HFF-Myc (cell line): ENCODE results near the gene CTDSPL2.

Experiments used
- DNase-seq: peaks from one replicate; pipeline ENCODE4 v3.0.0-alpha.2; 2011; ENCODE audit warnings: low read depth; ENCODE audit errors: extremely low read depth
- H3K4me3 ChIP-seq: replicated peaks from 2 replicates; pipeline ENCODE4 v1.5.1; 2011; ENCODE audit warnings: low read depth, mild to moderate bottlenecking, control low read depth, low read length
- TF ChIP-seq, protein P1 (sequence below): IDR thresholded peaks from 2 replicates; pipeline ENCODE4 v1.5.1; 2012; ENCODE audit warnings: mild to moderate bottlenecking, low read depth, low read length, control low read depth; ENCODE audit errors: missing control alignments

The CTDSPL2 gene

DNA sequence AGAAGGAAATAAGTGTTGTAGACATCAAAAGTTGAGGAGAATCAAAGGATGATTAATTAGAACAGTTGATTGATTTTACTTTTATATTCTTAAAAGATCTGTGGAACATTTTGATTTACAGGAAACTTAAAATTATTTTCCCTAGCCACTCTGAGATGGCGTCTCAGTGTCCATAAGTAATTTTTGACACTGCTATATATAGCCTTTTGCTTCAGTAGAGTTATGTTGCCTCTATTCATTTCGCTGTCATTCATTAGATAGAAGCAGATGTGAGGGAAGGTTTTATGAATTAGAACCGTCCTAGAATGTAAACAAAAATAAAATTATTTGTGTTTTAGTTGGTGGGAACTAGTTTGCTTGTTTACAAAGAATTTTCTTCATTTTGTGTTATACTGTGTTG, 58.5 kb downstream of the CTDSPL2 start:
- TF ChIP-seq, protein P1, sequence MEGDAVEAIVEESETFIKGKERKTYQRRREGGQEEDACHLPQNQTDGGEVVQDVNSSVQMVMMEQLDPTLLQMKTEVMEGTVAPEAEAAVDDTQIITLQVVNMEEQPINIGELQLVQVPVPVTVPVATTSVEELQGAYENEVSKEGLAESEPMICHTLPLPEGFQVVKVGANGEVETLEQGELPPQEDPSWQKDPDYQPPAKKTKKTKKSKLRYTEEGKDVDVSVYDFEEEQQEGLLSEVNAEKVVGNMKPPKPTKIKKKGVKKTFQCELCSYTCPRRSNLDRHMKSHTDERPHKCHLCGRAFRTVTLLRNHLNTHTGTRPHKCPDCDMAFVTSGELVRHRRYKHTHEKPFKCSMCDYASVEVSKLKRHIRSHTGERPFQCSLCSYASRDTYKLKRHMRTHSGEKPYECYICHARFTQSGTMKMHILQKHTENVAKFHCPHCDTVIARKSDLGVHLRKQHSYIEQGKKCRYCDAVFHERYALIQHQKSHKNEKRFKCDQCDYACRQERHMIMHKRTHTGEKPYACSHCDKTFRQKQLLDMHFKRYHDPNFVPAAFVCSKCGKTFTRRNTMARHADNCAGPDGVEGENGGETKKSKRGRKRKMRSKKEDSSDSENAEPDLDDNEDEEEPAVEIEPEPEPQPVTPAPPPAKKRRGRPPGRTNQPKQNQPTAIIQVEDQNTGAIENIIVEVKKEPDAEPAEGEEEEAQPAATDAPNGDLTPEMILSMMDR = no peak
- no peak overlapping the region for H3K4me3 ChIP-seq
- no peak for DNase-seq

DNA sequence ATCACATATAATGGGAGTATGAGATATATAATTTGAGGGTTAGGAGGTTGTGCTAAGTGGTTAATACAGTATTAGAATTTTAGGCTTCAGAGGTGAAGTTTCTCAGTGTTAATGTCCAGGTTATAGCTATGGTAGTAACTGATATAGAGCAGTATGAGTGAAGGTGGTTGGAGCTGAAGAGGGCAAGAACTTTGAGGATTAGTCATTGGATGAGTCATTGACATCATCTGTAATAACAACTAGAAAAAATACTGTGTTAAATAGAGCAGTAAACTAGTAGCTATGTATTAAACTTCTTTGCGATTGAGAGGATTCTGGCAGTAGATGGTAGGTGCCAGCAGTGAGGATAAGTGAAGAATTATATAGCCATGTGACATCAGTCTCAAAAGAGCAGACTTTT, 62.0 kb downstream of the CTDSPL2 start:
- peak; percentile 56 for DNase-seq
- TF ChIP-seq, protein P1 = no peak
- H3K4me3 ChIP-seq = no peak overlapping the region

DNA sequence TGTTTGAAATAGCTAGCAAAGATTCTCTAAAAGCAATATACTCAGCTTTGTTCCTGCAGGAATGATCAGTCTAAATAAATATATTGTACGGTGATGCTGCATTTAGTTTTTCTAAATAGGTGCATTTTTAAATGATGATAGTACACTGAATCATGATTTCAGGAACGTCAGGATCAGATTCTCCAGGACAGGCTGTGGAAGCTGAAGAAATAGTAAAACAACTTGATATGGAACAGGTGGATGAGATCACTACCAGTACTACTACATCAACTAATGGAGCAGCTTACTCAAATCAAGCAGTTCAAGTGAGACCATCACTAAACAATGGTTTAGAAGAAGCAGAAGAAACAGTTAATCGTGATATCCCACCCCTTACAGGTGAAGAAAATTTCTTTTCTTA, 63.2 kb downstream of the CTDSPL2 start:
- no peak for DNase-seq
- TF ChIP-seq, protein P1 = no peak
- H3K4me3 ChIP-seq = no peak overlapping the region

DNA sequence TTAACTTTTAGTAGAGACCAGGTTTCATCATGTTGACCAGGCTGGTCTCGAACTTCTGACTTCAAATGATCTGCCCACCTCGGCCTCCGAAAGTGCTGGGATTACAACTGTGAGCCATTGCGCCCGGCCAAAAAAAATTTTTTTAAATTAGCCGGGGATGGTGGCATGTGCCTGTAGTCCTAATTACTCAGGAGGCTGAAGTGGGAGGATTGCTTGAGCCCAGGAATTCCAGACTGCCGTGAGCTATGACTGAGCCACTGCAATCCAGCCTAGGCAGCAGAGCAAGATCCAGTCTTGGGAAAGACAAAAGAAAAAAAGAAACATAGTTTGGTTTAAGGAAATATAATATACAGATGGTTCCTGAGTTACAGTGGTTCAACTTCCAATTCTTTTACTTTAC, 64.6 kb downstream of the CTDSPL2 start:
- TF ChIP-seq, protein P1 = no peak
- DNase-seq = no peak
- H3K4me3 ChIP-seq = no peak overlapping the region

DNA sequence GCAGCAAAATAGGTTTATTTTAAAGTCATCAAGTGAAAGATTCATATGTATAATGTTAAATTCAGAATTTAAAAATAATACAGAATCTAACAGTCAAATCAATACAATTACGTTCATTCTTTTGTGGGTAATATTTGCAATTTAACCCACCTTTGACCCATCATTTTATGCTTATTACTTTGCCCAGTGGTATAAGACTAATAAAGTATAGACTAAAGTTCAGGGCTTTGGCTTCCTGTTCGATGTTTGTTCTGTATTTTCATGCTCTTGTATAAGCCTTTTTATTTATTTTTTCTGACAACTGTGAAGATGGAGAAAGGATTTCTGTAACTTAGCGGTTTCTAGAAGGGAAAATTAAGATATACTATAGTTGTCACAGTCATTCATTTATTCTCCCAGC, 65.2 kb downstream of the CTDSPL2 start:
- no peak for DNase-seq
- no peak overlapping the region for H3K4me3 ChIP-seq
- TF ChIP-seq, protein P1 = no peak

DNA sequence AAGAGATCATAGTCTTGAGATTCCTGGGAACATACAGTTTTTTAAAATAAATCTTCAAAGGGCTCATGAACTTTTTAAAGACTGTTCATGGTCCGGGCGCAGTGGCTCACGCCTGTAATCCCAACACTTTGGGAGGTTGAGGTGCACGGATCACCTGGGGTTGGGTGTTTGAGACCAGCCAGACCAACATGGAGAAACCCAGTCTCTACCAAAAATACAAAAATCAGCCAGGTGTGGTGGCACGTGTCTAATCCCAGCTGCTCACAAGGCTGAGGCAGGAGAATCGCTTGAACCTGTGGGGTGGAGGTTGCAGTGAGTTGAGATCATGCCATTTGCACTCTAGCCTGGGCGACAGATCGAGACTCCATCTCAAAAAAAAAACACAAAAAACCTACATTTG, 68.1 kb downstream of the CTDSPL2 start:
- no peak overlapping the region for H3K4me3 ChIP-seq
- TF ChIP-seq, protein P1 = no peak
- no peak for DNase-seq

DNA sequence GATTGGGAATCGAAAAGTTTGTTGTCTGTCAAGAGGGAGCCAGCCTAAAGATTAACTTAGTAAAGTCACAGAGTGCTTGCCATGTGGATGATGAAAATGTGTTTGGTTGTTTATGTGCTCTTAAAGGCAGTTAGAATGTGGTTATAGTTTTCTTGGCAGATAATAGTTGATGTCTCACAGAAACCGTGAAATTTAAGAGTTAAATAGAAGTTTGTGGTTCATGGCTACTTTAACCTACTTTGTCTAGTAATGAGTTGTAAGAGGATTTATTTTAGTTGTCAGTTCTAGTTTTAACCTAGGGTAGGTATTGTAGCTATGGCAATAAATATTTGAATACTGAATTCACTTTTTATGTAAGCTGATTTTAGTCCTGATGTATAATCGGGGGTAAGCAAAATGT, 73.1 kb downstream of the CTDSPL2 start:
- TF ChIP-seq, protein P1 = no peak
- H3K4me3 ChIP-seq = no peak overlapping the region
- DNase-seq = no peak
